Cerebellar nuclear complex (tissue), 1 donor: ENCODE data around the gene PCSK9.

Source experiments
- DNase-seq, 2 experiments: peaks; one replicate each; lab custom pipeline; 2025; lab: John Stamatoyannopoulos, UW

Gene PCSK9

GRCh38 chr1:55039342-55040082 lies at the start of gene PCSK9:
TSS of gene PCSK9 (plus strand) at chr1:55039548. CDS start at chr1:55039838, 290 bp downstream.
- no peak for DNase-seq

- no peak for DNase-seq
These were observed 49.2 kb upstream of the PCSK9 start for GRCh38 chr1:54989968-54990810.

DNA sequence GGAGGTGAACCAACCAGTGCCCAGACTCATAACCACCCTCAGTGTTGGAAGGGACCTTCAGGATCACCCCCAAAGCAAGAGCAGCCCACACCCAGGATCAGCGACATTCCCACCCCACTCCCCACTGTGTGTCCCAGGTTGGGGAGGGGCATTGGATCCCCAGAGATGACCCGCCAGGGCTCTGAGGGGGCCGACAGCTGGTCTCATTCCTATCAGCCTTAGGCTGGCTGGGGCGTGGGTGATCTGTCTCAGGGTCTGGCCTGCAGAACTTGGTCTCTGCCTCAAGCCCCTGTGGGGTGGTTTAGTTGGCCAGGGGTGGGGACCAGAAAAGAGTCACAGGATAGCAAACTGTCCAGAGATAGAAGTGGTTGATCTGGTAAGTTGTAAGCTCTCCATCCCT lies 48.4 kb upstream of the PCSK9 start:
- no peak for DNase-seq

DNA sequence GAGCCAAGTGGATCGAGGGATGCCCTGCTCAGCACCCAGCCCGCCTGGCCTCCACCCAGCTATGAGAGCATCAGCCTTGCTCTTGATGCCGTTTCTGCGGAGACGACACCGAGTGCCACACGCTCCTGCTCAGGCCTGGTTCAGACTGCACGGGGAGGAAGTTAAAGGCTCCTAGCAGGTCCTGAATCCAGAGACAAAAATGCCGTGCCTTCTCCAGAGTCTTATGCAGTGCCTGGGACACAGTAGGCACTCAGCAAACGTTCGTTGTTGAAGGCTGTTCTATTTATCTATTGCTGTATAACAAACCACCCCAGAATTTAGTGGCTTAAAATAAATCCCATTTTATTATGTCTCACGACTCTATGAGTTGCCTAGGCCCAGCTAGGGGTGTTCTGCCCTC lies 47.4 kb upstream of the PCSK9 start:
- DNase-seq: no peak

GRCh38 chr1:54993140-54993539 lies 46.2 kb upstream of the PCSK9 start:
- DNase-seq: no peak

GRCh38 chr1:54994355-54994990 lies 44.9 kb upstream of the PCSK9 start:
- DNase-seq: no peak

DNA sequence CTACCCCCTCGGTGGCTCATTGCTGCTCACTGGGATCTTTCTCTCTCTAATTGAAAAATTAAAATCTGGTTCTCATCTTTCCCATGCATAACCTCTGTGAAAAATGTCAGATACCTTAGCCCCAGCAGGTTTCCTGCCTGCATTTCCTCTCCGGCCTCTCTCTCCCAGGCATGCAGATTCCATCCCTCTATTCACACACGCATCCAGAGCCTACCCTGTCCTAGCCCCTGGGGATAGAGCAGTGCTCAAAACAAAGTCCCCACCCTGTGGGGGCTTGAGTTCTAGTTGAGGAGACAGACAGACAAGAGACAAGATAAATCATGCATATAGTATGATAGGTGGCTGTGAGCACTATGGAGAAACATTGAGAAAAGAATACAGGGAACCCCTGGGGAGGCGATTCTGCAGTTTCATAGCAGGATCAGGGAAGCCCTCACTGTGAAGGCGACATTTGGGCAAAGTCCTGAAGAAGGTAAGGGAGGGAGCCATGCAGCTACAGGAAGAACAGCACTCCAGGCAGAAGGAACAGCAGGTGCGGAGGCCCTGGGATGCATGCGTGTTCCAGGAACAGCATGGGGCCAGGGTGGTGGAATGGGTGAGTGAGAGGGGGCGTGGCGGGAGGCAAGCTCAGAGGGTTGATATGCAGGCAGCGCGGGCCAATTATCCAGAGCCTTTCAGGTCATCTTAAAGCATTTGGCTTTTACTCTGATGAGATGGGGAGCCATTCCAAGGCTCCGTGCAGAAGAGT lies 44.2 kb upstream of the PCSK9 start:
- no peak for DNase-seq

DNA sequence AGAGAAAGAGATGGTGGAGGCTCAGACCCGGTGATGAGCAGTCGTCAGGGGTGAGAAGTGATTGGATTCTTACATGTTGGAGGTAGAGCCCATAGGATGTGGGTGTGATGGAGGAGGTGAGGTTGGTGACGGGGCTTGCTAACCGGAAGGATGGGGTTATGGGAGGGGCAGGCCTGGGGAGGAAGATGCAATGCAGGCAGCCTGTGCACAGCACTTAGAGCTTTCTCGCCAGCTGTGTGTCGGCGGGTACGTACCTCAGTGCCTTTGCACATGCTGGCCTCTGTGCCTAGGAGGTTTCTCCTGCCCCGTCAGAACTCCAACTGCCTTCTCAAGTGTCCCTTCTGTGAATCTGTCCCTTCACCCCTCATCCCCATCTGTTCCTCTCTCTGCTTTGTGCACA lies 43.5 kb upstream of the PCSK9 start:
- no peak for DNase-seq

DNA sequence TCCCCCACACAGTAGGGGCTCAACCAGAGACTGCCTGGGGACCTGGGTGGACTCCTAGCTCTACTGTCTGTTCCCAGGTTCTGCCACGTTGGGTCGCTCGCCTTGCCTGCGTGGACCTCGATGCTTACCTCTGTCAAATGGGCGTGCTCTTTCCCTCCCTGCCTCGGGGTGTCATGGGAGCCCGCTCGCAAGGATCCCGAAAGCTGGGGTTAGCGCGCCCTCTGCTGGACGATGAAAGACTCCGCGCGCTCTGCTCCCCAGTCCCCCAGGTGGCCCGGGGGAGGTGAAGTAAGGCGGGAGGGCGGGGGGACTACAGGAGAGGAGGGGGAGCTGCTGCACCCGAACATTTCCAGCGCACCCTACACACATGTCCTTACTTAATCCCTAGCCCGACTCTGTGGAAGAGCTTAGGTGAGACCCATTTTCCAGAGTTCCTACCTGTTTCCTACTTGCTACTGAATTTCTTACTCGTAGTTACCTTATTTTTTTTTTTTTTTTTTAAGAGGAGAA lies 42.9 kb upstream of the PCSK9 start:
- DNase-seq: peak in 1 of 2 experiments; percentile 17

DNA sequence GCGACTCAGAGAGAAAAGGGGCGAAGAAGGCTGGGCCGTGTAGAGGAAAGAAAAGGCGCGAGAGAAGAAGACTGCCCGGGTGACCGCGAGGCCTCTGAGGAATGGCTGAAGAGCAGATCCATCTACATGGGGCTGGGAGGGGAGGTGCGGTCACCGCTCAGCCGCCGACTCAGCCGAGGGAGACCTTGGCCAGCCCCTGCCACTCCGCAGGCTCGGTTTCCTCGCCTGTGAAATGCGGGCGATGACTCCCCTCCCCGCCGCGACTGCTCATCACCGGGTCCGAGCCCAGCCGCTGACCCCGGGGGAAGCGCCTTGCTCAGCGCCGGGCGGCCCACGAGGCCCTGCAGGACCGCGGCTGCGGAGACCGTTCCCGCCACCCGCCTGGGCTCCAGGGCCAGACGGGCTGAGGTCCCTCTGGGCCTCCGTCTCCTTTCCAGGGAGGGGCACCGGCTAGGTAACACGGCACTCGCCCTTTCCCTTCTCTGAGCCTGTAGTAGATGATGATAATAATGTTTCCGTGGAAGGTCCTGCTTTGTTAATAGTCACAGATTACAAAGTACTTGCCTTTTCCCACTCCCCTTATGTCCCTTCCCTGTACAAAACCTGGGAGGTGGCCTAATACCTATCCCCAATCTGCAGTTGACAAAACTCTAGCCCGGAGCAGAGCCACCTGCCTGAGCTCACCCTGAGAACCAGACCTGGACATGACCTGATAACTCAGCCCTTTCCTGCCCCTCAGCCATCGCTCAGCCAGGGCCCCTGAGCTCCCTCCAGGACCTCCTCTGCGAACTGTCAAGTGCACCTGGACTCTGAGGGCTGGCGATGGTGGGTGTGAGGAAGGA lies 42.3 kb upstream of the PCSK9 start:
- no peak for DNase-seq

- DNase-seq: no peak
These were observed 41.7 kb upstream of the PCSK9 start for GRCh38 chr1:54997711-54997986.

DNA sequence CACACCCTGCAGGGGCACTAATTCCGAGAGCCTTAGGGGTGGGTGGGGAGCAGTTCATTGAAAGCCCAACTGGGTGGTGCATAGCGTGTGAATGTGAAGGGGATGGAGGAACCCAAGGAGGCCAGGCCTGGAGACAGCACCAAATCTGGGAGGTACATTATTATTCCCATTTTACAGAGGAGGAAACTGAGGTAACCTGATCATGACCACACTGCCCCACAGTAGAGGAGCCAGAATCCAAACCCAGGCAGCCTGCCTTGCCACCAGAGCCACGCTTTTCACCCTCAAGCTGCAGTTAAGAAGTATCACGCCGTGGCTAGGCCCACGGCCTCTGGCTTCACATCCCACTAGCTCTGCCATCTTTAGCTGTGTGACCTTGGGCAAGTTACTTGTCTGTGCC lies 41.2 kb upstream of the PCSK9 start:
- DNase-seq: no peak

GRCh38 chr1:54998677-54999076 lies 40.7 kb upstream of the PCSK9 start, which contains the start of gene BSND:
TSS of gene BSND (plus strand) at chr1:54998933. CDS start at chr1:54999187, 254 bp downstream.
- no peak for DNase-seq

DNA sequence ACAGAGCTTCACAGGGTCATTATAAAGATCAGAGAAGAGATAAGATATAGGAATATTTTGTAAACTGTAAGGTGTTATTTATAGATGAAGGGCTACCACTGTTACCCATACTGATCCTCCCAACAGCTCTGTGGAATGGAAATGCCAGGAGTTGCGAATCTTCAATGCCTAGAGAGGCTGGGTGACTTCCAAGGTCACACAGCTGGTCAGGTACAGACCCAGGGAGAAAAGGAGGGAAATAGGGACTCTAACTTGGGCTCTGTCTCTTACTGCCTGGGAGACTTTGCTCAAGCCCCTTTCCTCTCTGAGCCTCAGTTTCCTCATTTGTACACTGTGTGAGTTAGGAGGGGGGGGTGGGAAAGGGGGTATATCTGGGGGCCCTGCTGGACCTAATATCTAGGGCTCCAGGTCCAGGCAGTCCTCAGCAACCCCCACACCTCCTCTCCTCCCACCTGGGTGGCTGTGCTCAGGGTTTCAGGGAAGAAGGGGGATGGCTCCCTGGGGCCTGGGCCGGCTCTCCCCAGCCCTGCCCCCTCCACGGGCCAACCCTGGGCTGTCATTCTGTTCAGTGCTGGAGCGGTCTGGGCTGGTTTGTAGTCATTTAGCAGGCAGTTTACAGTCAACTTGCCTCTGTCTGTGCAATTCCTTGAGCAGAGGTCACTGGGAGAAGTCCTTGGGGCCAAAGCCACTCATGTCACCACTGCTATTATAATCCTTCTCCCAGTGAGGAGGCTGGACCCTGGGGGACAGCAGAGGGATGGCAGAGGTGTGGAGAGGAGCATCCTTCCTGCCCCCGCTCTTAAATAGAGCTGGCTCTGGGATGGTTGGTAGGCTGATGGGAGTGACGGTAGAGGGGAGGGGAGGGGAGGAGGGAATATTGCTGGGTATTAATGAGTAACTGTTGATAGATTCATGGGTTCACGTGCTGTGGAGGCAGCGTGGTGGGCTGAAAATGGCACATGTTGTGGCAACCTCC lies 39.0 kb upstream of the PCSK9 start:
- DNase-seq: no peak

GRCh38 chr1:55001311-55001710 lies 38.0 kb upstream of the PCSK9 start:
- DNase-seq: no peak

DNA sequence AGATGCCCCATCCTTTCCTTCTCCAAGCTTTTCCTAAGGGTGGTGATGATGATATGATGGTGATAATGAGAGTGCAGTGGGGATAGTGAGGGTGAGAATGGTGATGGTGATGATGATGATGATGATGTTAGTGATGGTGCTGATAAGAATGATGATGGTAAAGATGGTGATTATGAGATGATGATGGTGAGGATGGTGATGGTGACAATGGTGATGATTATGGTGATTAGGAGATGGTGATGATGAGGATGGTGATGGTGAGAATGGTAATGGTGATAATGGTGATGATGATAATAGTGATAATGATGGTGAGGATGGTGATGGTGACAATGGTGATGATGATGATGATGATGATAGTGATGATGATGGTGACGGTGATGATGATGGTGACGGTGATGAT lies 36.7 kb upstream of the PCSK9 start:
- DNase-seq: no peak

DNA sequence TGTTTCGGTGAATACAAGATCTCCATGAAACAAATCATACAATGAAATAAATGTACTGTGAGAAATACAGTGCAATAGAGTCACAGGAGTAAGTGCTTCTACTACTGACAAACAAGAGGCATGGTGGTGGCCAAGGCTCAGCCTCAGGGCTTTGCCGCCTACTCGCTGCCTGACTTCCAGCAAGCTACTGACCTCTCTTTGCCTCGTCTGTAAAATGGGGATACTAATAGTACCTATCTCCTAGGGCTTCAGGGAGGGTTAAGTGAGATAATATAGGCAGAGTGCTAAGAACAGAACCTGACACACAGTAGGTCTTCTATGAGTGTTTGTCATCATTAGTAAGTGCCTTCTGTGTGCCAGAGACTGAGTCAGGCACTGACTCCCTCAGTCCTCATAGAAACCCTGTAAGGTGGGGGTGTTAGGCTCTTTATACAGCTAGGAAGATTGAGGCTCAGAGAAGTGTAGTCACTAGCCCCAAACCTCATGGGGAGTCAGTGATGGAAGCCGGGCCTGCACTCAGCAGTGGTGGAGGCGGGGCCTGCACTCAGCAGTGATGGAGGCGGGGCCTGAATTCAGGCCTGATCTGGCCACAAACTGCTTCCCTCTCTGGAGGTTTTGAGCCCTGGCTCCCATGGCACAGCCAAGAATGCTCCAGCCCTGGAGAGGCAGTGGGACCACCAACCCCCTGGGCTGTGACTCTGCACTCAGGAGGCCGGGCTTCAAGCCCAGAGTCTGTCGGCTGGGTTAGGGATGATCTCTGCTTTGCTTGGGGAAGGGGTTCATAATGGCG lies 33.8 kb upstream of the PCSK9 start:
- DNase-seq: no peak

GRCh38 chr1:55006931-55007330 lies 32.4 kb upstream of the PCSK9 start:
- DNase-seq: no peak

DNA sequence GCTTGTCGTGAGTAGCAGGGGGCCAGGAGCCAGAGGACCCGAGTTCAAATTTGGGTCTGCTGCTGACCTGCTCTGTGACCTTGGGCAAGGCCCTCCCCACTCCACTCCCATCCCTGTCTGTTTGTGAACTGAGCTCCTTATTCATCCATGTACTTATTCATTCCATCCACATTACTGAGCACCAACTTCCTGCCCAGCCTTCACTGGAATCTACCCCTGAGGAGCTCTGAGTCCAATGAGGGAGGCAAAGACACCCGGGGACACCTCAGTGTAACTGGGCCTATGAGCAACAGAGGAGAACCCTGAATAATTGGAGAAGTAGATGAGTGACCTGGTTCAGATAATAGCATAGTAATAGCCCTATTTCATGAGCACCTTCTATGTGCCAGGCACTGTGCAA lies 31.7 kb upstream of the PCSK9 start:
- no peak for DNase-seq
